IMR-90 (cell line): ENCODE results near the gene B3GNT9. TPM values are rescaled to one million over a fixed set of nuclear protein-coding genes. Genes with fewer than 3 reads are reported as not detected.

Source experiments
- ATAC-seq: fragments of 200-7000 bp; cut with Tn5 transposase; 2 replicates; pipeline ENCODE4 v1.9.1; 2020; ENCODE audit warnings: low read depth, mild to moderate bottlenecking, moderate library complexity
- BruUV-seq: library from RNA; stranded (reverse); fragments of 400-500 nt; replicated peaks from 2 replicates; lab custom pipeline; 2021; lab: Mats Ljungman, UMichigan
- CTCF ChIA-PET: fragments of 300-600 bp; formaldehyde crosslinking; extraction: SDS; loops from one replicate; lab custom pipeline; 2021; ENCODE audit warnings: antibody characterized with exemption; lab: Yijun Ruan, JAX
- POLR2A ChIA-PET: fragments of 300-600 bp; sonication (Branson Sonifier 250); formaldehyde crosslinking; loops from one replicate; lab custom pipeline; 2022; ENCODE audit warnings: antibody characterized with exemption; ENCODE audit not compliant: unreplicated experiment; lab: Charles Lee
- DNase-seq: peaks from one replicate; pipeline ENCODE4 v3.0.0; 2013
- H2AFZ ChIP-seq: replicated peaks from 2 replicates; pipeline ENCODE3; 2013; ENCODE audit warnings: low read length, mild to moderate bottlenecking; ENCODE audit not compliant: poor library complexity
- H2AK5ac ChIP-seq: 2 replicates; pipeline ENCODE4 v1.6.1; 2013; ENCODE audit warnings: low read depth, low read length, inconsistent platforms
- H2AK9ac ChIP-seq: replicated peaks from 2 replicates; pipeline ENCODE3; 2013; ENCODE audit warnings: mild to moderate bottlenecking, low read depth, low read length, moderate library complexity; ENCODE audit not compliant: poor library complexity
- H2BK120ac ChIP-seq: 2 replicates; pipeline ENCODE4 v1.6.1; 2013; ENCODE audit warnings: low read depth, low read length, inconsistent platforms
- H2BK15ac ChIP-seq: 3 replicates; pipeline ENCODE4 v1.6.1; 2013; ENCODE audit warnings: low read depth, low read length, inconsistent platforms
- H2BK20ac ChIP-seq: 2 replicates; pipeline ENCODE4 v1.6.1; 2013; ENCODE audit warnings: low read depth, mild to moderate bottlenecking, inconsistent platforms, low read length, moderate library complexity
- H2BK5ac ChIP-seq: 2 replicates; pipeline ENCODE4 v1.6.1; 2013; ENCODE audit warnings: mild to moderate bottlenecking, low read depth, low read length, inconsistent platforms; ENCODE audit not compliant: poor library complexity, severe bottlenecking
- H3K14ac ChIP-seq: replicated peaks from 2 replicates; pipeline ENCODE4 v1.6.1; 2013; ENCODE audit warnings: low read depth, low read length, inconsistent platforms
- H3K18ac ChIP-seq: 2 replicates; pipeline ENCODE4 v1.6.1; 2013; ENCODE audit warnings: low read depth, low read length, control low read depth
- H3K23ac ChIP-seq: 2 replicates; pipeline ENCODE4 v1.6.1; 2013; ENCODE audit warnings: low read depth, low read length, inconsistent platforms
- H3K27ac ChIP-seq: 2 replicates; pipeline ENCODE4 v1.5.1; 2013; ENCODE audit warnings: mild to moderate bottlenecking, control low read depth, low read length; ENCODE audit not compliant: insufficient read depth
- H3K27me3 ChIP-seq: 2 replicates; pipeline ENCODE4 v1.6.1; 2013; ENCODE audit warnings: low read length; ENCODE audit not compliant: control insufficient read depth, insufficient read depth
- H3K36me3 ChIP-seq: 2 replicates; pipeline ENCODE4 v1.6.1; 2013; ENCODE audit warnings: low read length, mixed read lengths; ENCODE audit not compliant: control insufficient read depth, insufficient read depth
- H3K4ac ChIP-seq: 2 replicates; pipeline ENCODE4 v1.6.1; 2013; ENCODE audit warnings: low read depth, low read length, inconsistent platforms
- H3K4me1 ChIP-seq: 2 replicates; pipeline ENCODE4 v1.6.1; 2013; ENCODE audit warnings: low read length, mixed read lengths; ENCODE audit not compliant: control insufficient read depth, insufficient read depth
- H3K4me2 ChIP-seq: 2 replicates; pipeline ENCODE4 v1.6.1; 2013; ENCODE audit warnings: low read depth, mild to moderate bottlenecking, control low read depth, low read length, moderate library complexity
- H3K4me3 ChIP-seq: 2 replicates; pipeline ENCODE4 v1.5.1; 2013; ENCODE audit warnings: low read depth, mild to moderate bottlenecking, control low read depth, low read length, moderate library complexity; ENCODE audit not compliant: insufficient read depth
- H3K56ac ChIP-seq: 2 replicates; pipeline ENCODE4 v1.6.1; 2013; ENCODE audit warnings: low read length, inconsistent platforms; ENCODE audit not compliant: insufficient read depth; ENCODE audit errors: extremely low read depth
- H3K79me1 ChIP-seq, 2 experiments: 2 replicates each; pipeline ENCODE4 v1.6.1; 2013; ENCODE audit warnings: low read length in 2 of 2, inconsistent platforms in 1 of 2, low read depth in 1 of 2
- H3K9ac ChIP-seq: 2 replicates; pipeline ENCODE4 v1.6.1; 2013; ENCODE audit warnings: low read depth, low read length, control low read depth
- H3K9me1 ChIP-seq: 2 replicates; pipeline ENCODE4 v1.6.1; 2013; ENCODE audit warnings: low read length, inconsistent platforms; ENCODE audit not compliant: insufficient read depth
- H3K9me3 ChIP-seq: 2 replicates; pipeline ENCODE4 v1.6.1; 2013; ENCODE audit warnings: low read length; ENCODE audit not compliant: control insufficient read depth, insufficient read depth
- H4K20me1 ChIP-seq: 2 replicates; pipeline ENCODE4 v1.6.1; 2013; ENCODE audit warnings: low read length, inconsistent platforms; ENCODE audit not compliant: insufficient read depth
- H4K5ac ChIP-seq: 2 replicates; pipeline ENCODE4 v1.6.1; 2013; ENCODE audit warnings: mild to moderate bottlenecking, low read depth, low read length, control low read depth
- H4K8ac ChIP-seq, 2 experiments: 2 replicates each; pipeline ENCODE4 v1.6.1; 2013; ENCODE audit warnings: low read depth in 2 of 2, low read length in 2 of 2, control low read depth in 1 of 2, inconsistent platforms in 1 of 2
- H4K91ac ChIP-seq: 2 replicates; pipeline ENCODE4 v1.6.1; 2013; ENCODE audit warnings: low read depth, low read length, inconsistent platforms; ENCODE audit not compliant: insufficient read depth
- BHLHE40 ChIP-seq: fragments of 150-350 bp; IDR thresholded peaks from 2 replicates; pipeline ENCODE4 v1.6.1; 2016; ENCODE audit warnings: mild to moderate bottlenecking, low read depth, low read length
- CEBPB ChIP-seq: IDR thresholded peaks from 2 replicates; pipeline ENCODE4 v1.6.1; 2012; ENCODE audit warnings: low read depth, low read length, improper control_type of control experiment
- CHD1 ChIP-seq: IDR thresholded peaks from 2 replicates; pipeline ENCODE4 v1.6.1; 2012; ENCODE audit warnings: low read depth, low read length, improper control_type of control experiment
- FOS ChIP-seq: fragments of 150-350 bp; IDR thresholded peaks from 2 replicates; pipeline ENCODE4 v1.6.1; 2016; ENCODE audit warnings: low read depth, low read length
- MAFK ChIP-seq: IDR thresholded peaks from 2 replicates; pipeline ENCODE4 v1.6.1; 2012; ENCODE audit warnings: low read depth, low read length, improper control_type of control experiment
- MAZ ChIP-seq: IDR thresholded peaks from 2 replicates; pipeline ENCODE4 v1.6.1; 2012; ENCODE audit warnings: low read depth, mild to moderate bottlenecking, low read length, improper control_type of control experiment, moderate library complexity, borderline replicate concordance
- MXI1 ChIP-seq: IDR thresholded peaks from 2 replicates; pipeline ENCODE4 v1.6.1; 2012; ENCODE audit warnings: low read depth, mild to moderate bottlenecking, low read length, moderate library complexity, borderline replicate concordance
- NFE2L2 ChIP-seq: fragments of 150-350 bp; IDR thresholded peaks from 2 replicates; pipeline ENCODE4 v1.6.1; 2016; ENCODE audit warnings: low read depth, mild to moderate bottlenecking, low read length
- POLR2A ChIP-seq: IDR thresholded peaks from 2 replicates; pipeline ENCODE4 v1.6.1; 2012; ENCODE audit warnings: mild to moderate bottlenecking, low read depth, low read length
- RAD21 ChIP-seq: IDR thresholded peaks from 2 replicates; pipeline ENCODE4 v1.6.1; 2012; ENCODE audit warnings: low read length, improper control_type of control experiment
- RCOR1 ChIP-seq: IDR thresholded peaks from 2 replicates; pipeline ENCODE4 v1.6.1; 2012; ENCODE audit warnings: mild to moderate bottlenecking, low read length, improper control_type of control experiment; ENCODE audit not compliant: insufficient replicate concordance
- RFX5 ChIP-seq: IDR thresholded peaks from 2 replicates; pipeline ENCODE4 v1.8.0; 2012; ENCODE audit warnings: low read depth, mild to moderate bottlenecking, low read length, moderate library complexity
- SMC3 ChIP-seq: fragments of 150-350 bp; IDR thresholded peaks from 2 replicates; pipeline ENCODE4 v1.6.1; 2016; ENCODE audit warnings: low read depth, mild to moderate bottlenecking, antibody characterized with exemption, low read length, moderate library complexity
- USF2 ChIP-seq: fragments of 150-350 bp; IDR thresholded peaks from 2 replicates; pipeline ENCODE4 v1.6.1; 2017; ENCODE audit warnings: mild to moderate bottlenecking, antibody characterized with exemption, low read length, low read depth
- WGBS, 2 experiments: methylation state at CpG; one replicate each; pipeline versions ENCODE4 v1.1.5 to v1.1.7; 2013; ENCODE audit warnings: missing lambda C conversion rate in 2 of 2; ENCODE audit not compliant: insufficient read length in 1 of 2; ENCODE audit errors: extremely low coverage in 2 of 2; 5-methylcytosine and 5-hydroxymethylcytosine counted together
- dilution Hi-C: fragments of 300-500 bp; cut with HindIII; formaldehyde crosslinking; loops from one replicate; pipeline ENCODE4 v1.14.3; 2018; ENCODE audit warnings: low sequenced_read_pairs; ENCODE audit not compliant: unreplicated experiment
- in situ Hi-C: fragments of 300-500 bp; cut with MboI; formaldehyde crosslinking; loops from 3 replicates; pipeline ENCODE4 v1.14.3; 2019; ENCODE audit warnings: low sequenced_read_pairs, inconsistent platforms, mixed read lengths
- intact Hi-C: fragments of 100-400 bp; cut with micrococcal nuclease; formaldehyde crosslinking; loops from 2 replicates; pipeline ENCODE4 v1.10.0; 2022
- polyA plus RNA-seq, 3 experiments: library from polyadenylated mRNA; depleted of rRNA; stranded (reverse); fragments of >200 nt; gene quantifications; 2 replicates each; pipeline ENCODE4 v1.2.3, GENCODE V29; 2012; ENCODE audit warnings: low replicate concordance in 1 of 3
- total RNA-seq: library from RNA; depleted of rRNA; stranded (reverse); fragments of >200 nt; gene quantifications from 2 replicates; pipeline ENCODE4 v1.2.3, GENCODE V29; 2012
- TF ChIP-seq, protein P1 (sequence below): fragments of 150-350 bp; IDR thresholded peaks from 2 replicates; pipeline ENCODE4 v1.6.1; 2016; ENCODE audit warnings: low read depth, mild to moderate bottlenecking, low read length, moderate library complexity, borderline replicate concordance
- TF ChIP-seq, protein P2 (sequence below): conservative IDR thresholded peaks from 2 replicates; pipeline ENCODE4 v1.5.1; 2012; ENCODE audit warnings: mild to moderate bottlenecking, low read depth, low read length, improper control_type of control experiment

B3GNT9 gene
- total and polyA plus RNA-seq, 2 of the 4 experiments (the other 2 are of a cell fraction) = 5.0 to 12.0 TPM

- Histone ChIP-seq H3K4me1 (peaks cover 15% of the 10 kb centered on the region), H2BK15ac (no peak overlapping the region), H4K91ac (no peak overlapping the region), H3K9me1 (peaks cover 23% of the 10 kb centered on the region), H3K4me2 (no peak overlapping the region), H4K5ac (no peak overlapping the region), H4K20me1 (peaks cover 34% of the 10 kb centered on the region), H3K18ac (no peak overlapping the region), H3K14ac (no peak overlapping the region), H3K56ac (no peak overlapping the region), H2AK9ac (peak overlapping the region; percentile 55), H3K9ac (no peak overlapping the region), H2BK5ac (no peak overlapping the region), H3K9me3 (no peaks in the 10 kb centered on the region), H2AFZ (no peak overlapping the region), H3K23ac (no peak overlapping the region), H3K27ac (no peak overlapping the region), H3K4me3 (no peak overlapping the region), H2AK5ac (no peak overlapping the region), H3K27me3 (no peaks in the 10 kb centered on the region), H3K4ac (no peak overlapping the region), H2BK120ac (no peak overlapping the region), H2BK20ac (no peak overlapping the region), H4K8ac (no peak overlapping the region), H3K36me3 (peaks cover 51% of the 10 kb centered on the region), H3K79me1 (peaks cover 25 to 54% of the 10 kb centered on the region in 2 experiments)
- ChIA-PET POLR2A (no interaction called here), CTCF (no interaction called here)
- WGBS, 2 experiments = 100% methylated on average over 2 of the region's 6 CpGs; no CpG with 5 or more reads in 1 of the 2 experiments
- no TSS peak for BruUV-seq
- dilution Hi-C loops = no loop called here
- ATAC-seq (no peak), DNase-seq (no peak)
- intact Hi-C loops = no loop called here
- no peak for TF ChIP-seq RFX5
- TF ChIP-seq, protein P1, sequence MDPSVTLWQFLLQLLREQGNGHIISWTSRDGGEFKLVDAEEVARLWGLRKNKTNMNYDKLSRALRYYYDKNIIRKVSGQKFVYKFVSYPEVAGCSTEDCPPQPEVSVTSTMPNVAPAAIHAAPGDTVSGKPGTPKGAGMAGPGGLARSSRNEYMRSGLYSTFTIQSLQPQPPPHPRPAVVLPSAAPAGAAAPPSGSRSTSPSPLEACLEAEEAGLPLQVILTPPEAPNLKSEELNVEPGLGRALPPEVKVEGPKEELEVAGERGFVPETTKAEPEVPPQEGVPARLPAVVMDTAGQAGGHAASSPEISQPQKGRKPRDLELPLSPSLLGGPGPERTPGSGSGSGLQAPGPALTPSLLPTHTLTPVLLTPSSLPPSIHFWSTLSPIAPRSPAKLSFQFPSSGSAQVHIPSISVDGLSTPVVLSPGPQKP = no peak
- no peak for TF ChIP-seq NFE2L2
- no peak for TF ChIP-seq USF2
- no peak for TF ChIP-seq POLR2A
- TF ChIP-seq BHLHE40 = no peak
- no peak for TF ChIP-seq FOS
- TF ChIP-seq RAD21 = no peak
- no peak for TF ChIP-seq CHD1
- no peak for TF ChIP-seq RCOR1
- TF ChIP-seq SMC3 = no peak
- no peak for TF ChIP-seq CEBPB
- no peak for TF ChIP-seq MXI1
- no peak for TF ChIP-seq MAZ
- TF ChIP-seq MAFK = no peak
- TF ChIP-seq, protein P2, sequence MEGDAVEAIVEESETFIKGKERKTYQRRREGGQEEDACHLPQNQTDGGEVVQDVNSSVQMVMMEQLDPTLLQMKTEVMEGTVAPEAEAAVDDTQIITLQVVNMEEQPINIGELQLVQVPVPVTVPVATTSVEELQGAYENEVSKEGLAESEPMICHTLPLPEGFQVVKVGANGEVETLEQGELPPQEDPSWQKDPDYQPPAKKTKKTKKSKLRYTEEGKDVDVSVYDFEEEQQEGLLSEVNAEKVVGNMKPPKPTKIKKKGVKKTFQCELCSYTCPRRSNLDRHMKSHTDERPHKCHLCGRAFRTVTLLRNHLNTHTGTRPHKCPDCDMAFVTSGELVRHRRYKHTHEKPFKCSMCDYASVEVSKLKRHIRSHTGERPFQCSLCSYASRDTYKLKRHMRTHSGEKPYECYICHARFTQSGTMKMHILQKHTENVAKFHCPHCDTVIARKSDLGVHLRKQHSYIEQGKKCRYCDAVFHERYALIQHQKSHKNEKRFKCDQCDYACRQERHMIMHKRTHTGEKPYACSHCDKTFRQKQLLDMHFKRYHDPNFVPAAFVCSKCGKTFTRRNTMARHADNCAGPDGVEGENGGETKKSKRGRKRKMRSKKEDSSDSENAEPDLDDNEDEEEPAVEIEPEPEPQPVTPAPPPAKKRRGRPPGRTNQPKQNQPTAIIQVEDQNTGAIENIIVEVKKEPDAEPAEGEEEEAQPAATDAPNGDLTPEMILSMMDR = no peak
- in situ Hi-C loops = no loop called here
These were observed 43.5 kb upstream of the B3GNT9 start for GRCh38 chr16:67194260-67194659.
